DND-41 (cell line): ENCODE measurements around the gene LDAF1.

Experiments used
- ATAC-seq: fragments of 200-7000 bp; cut with Tn5 transposase; 3 replicates; pipeline ENCODE4 v1.9.1; 2021; ENCODE audit warnings: low read depth; ENCODE audit not compliant: insufficient read depth
- DNase-seq: peaks from one replicate; pipeline ENCODE4 v3.0.0-alpha.2; 2020
- H2AFZ ChIP-seq: 2 replicates; pipeline ENCODE4 v1.6.0; 2012; ENCODE audit warnings: low read depth, low read length
- H3K27ac ChIP-seq: 2 replicates; pipeline ENCODE4 v1.5.1; 2012; ENCODE audit warnings: low read length, inconsistent platforms
- H3K27me3 ChIP-seq: fragments of 200-600 bp; sonication (generic); 2 replicates; pipeline ENCODE4 v1.6.0; 2012; ENCODE audit warnings: low read length, mild to moderate bottlenecking, inconsistent platforms; ENCODE audit not compliant: insufficient read depth, poor library complexity
- H3K36me3 ChIP-seq: 2 replicates; pipeline ENCODE4 v1.5.1; 2012; ENCODE audit warnings: low read length, inconsistent platforms; ENCODE audit not compliant: insufficient read depth
- H3K4me1 ChIP-seq: 2 replicates; pipeline ENCODE4 v1.5.1; 2012; ENCODE audit warnings: mild to moderate bottlenecking, low read length; ENCODE audit not compliant: insufficient read depth
- H3K4me2 ChIP-seq: 2 replicates; pipeline ENCODE4 v1.6.0; 2012; ENCODE audit warnings: mild to moderate bottlenecking, moderate library complexity, low read length, inconsistent platforms; ENCODE audit not compliant: insufficient read depth
- H3K4me3 ChIP-seq, 2 experiments: fragments of 200-600 bp in 1 of 2; shearing (Covaris generic) in 1 of 2; 2 replicates each; pipeline ENCODE4 v1.5.1; 2012 to 2016; ENCODE audit warnings: inconsistent platforms in 2 of 2, low read length in 2 of 2, mild to moderate bottlenecking in 2 of 2, low read depth in 1 of 2, moderate library complexity in 1 of 2
- H3K79me2 ChIP-seq: 2 replicates; pipeline ENCODE4 v1.6.0; 2012; ENCODE audit warnings: low read length, inconsistent platforms; ENCODE audit not compliant: insufficient read depth
- H3K9ac ChIP-seq: 2 replicates; pipeline ENCODE4 v1.6.0; 2012; ENCODE audit warnings: low read depth, mild to moderate bottlenecking, inconsistent platforms, low read length, moderate library complexity
- H3K9me3 ChIP-seq: 2 replicates; pipeline ENCODE4 v1.5.1; 2012; ENCODE audit warnings: low read length, moderate library complexity, mild to moderate bottlenecking, inconsistent platforms; ENCODE audit not compliant: insufficient read depth, severe bottlenecking
- H4K20me1 ChIP-seq: 2 replicates; pipeline ENCODE4 v1.6.0; 2012; ENCODE audit warnings: low read length; ENCODE audit not compliant: insufficient read depth
- CTCF ChIP-seq: IDR thresholded peaks from 2 replicates; pipeline ENCODE4 v1.5.1; 2012; ENCODE audit warnings: borderline replicate concordance, low read length, moderate library complexity, mild to moderate bottlenecking; ENCODE audit not compliant: poor library complexity, severe bottlenecking; ENCODE audit errors: extremely low read depth
- EZH2 ChIP-seq: IDR thresholded peaks from 3 replicates; pipeline ENCODE4 v1.6.1; 2012; ENCODE audit warnings: borderline replicate concordance, low read depth, mild to moderate bottlenecking, moderate library complexity, low read length, inconsistent platforms; ENCODE audit not compliant: severe bottlenecking

Gene LDAF1

GRCh38 chr16:21172650-21173049 lies 14.2 kb downstream of the LDAF1 start:
- TF ChIP-seq EZH2 (no peak), CTCF (no peak)
- H3K9me3 ChIP-seq: no peaks in the 10 kb centered on the region
- no peaks in the 10 kb centered on the region for H3K27me3 ChIP-seq
- no peak overlapping the region for H3K27ac ChIP-seq
- H3K4me1 ChIP-seq: no peaks in the 10 kb centered on the region
- H4K20me1 ChIP-seq: no peaks in the 10 kb centered on the region
- no peak overlapping the region for H3K9ac ChIP-seq
- no peak overlapping the region for H3K4me3 ChIP-seq
- H3K36me3 ChIP-seq: peaks cover 19% of the 10 kb centered on the region
- H3K79me2 ChIP-seq: no peaks in the 10 kb centered on the region
- H2AFZ ChIP-seq: no peak overlapping the region
- DNase-seq (no peak), ATAC-seq (no peak)
- H3K4me2 ChIP-seq: no peak overlapping the region

- Histone ChIP-seq H3K9ac (no peak overlapping the region), H3K27ac (no peak overlapping the region), H2AFZ (no peak overlapping the region), H3K4me3 (no peak overlapping the region), H3K27me3 (no peaks in the 10 kb centered on the region), H3K79me2 (no peaks in the 10 kb centered on the region), H3K36me3 (peaks cover 34% of the 10 kb centered on the region), H3K4me1 (no peaks in the 10 kb centered on the region), H3K4me2 (no peak overlapping the region), H4K20me1 (no peaks in the 10 kb centered on the region), H3K9me3 (no peaks in the 10 kb centered on the region)
- DNase-seq (no peak), ATAC-seq (no peak)
- TF ChIP-seq CTCF (no peak), EZH2 (no peak)
Observed at GRCh38 chr16:21175397-21175796, 16.9 kb downstream of the LDAF1 start.

GRCh38 chr16:21179126-21179982 lies 20.9 kb downstream of the LDAF1 start:
- Histone ChIP-seq H3K4me2 (no peak overlapping the region), H3K4me1 (no peaks in the 10 kb centered on the region), H3K27ac (no peak overlapping the region), H3K27me3 (no peaks in the 10 kb centered on the region), H3K36me3 (peaks cover 40% of the 10 kb centered on the region), H2AFZ (no peak overlapping the region), H3K79me2 (no peaks in the 10 kb centered on the region), H4K20me1 (no peaks in the 10 kb centered on the region), H3K9ac (no peak overlapping the region), H3K9me3 (no peaks in the 10 kb centered on the region), H3K4me3 (no peak overlapping the region)
- DNase-seq: no peak
- TF ChIP-seq EZH2 (no peak), CTCF (no peak)
- no peak for ATAC-seq
